Body of pancreas (tissue), 4 donors: ENCODE results near the gene SNX20.

Source experiments
- CTCF ChIP-seq, 7 experiments: fragments of 450-650 bp in 4 of 7; fragments of 200-600 bp in 3 of 7; sonication (generic) in 3 of 7; IDR thresholded peaks; one replicate each; pipeline ENCODE4 v1.5.1; 2016 to 2019; ENCODE audit warnings: antibody characterized with exemption in 7 of 7
- POLR2A ChIP-seq, 3 donors: fragments of 450-650 bp; IDR thresholded peaks; one replicate each; pipeline ENCODE4 v1.6.1; 2016; ENCODE audit warnings: antibody characterized with exemption in 3 of 3, mild to moderate bottlenecking in 2 of 3

- no peak for TF ChIP-seq CTCF (IDR thresholded peaks at IDR 0.05)
- TF ChIP-seq POLR2A (IDR thresholded peaks at IDR 0.05), result no peak
Measured at GRCh38 chr16:50631985-50632576, 49.0 kb downstream of the SNX20 start.
